Right lung (tissue), 5 donors: Measurements from ENCODE around the gene TXNRD2. TPM values are rescaled to one million over a fixed set of nuclear protein-coding genes. Genes with fewer than 3 reads are reported as not detected.

Source experiments
- DNase-seq, 2 donors: peaks; one replicate each; pipeline ENCODE4 v3.0.0-alpha.2; 2013
- polyA plus RNA-seq, 5 donors: library from polyadenylated mRNA; unstranded; fragments of 120-200 nt; gene quantifications; one replicate each; pipeline versions ENCODE4 v1.2.1 to v1.2.3, GENCODE V29; 2013; ENCODE audit warnings: inconsistent platforms in 1 of 5, low replicate concordance in 1 of 5; ENCODE audit not compliant: insufficient read length in 5 of 5, insufficient read depth in 1 of 5

TXNRD2 gene
- polyA plus RNA-seq, 5 donors = 15.4 to 21.5 (median 19.1) TPM

GRCh38 chr22:19827341-19828034 lies 114.1 kb downstream of the TXNRD2 start:
- no peak for DNase-seq

- no peak for DNase-seq
Observed at GRCh38 chr22:19826619-19826950, 115.0 kb downstream of the TXNRD2 start.

- no peak for DNase-seq
Observed at GRCh38 chr22:19825904-19826618, 115.6 kb downstream of the TXNRD2 start.

Other genes with a start within 250 kb of the TXNRD2 start
- 10 to 100 TPM; 51.6 to 77.5 (median 64.8) TPM for gene SEPTIN5, start 227.3 kb downstream of the TXNRD2 start, polyA plus RNA-seq
- 10 to 100 TPM in 1 of 5 donors, 1 to 10 TPM in 4; 5.5 to 14.0 (median 6.0) TPM for gene GP1BB, start 218.3 kb downstream of the TXNRD2 start, polyA plus RNA-seq
- gene TBX1, start 181.0 kb downstream of the TXNRD2 start, polyA plus RNA-seq = 10 to 100 TPM in 2 of 5 donors, 1 to 10 TPM in 3; 6.9 to 16.8 (median 8.5) TPM
- 1 to 10 TPM; 2.7 to 6.4 (median 6.1) TPM for gene GNB1L, start 86.9 kb downstream of the TXNRD2 start, polyA plus RNA-seq
- 10 to 100 TPM; 16.6 to 31.6 (median 29.9) TPM for gene RTL10, start 86.9 kb downstream of the TXNRD2 start, polyA plus RNA-seq
- 100 to 1,000 TPM in 2 of 5 donors, 10 to 100 TPM in 3; 60.9 to 134 (median 85.5) TPM for gene COMT, start within 50 bp of the TXNRD2 start, polyA plus RNA-seq
- gene ARVCF, start 75.0 kb upstream of the TXNRD2 start, polyA plus RNA-seq = 10 to 100 TPM; 18.4 to 46.1 (median 24.7) TPM
- 10 to 100 TPM in 4 of 5 donors, 1 to 10 TPM in 1; 9.9 to 15.3 (median 13.5) TPM for gene TANGO2, start 79.3 kb upstream of the TXNRD2 start, polyA plus RNA-seq
- 10 to 100 TPM; 42.6 to 50.7 (median 45.2) TPM for gene DGCR8, start 138.4 kb upstream of the TXNRD2 start, polyA plus RNA-seq
- 100 to 1,000 TPM; 140 to 189 (median 161) TPM for gene RANBP1, start 174.3 kb upstream of the TXNRD2 start, polyA plus RNA-seq
- gene TRMT2A, start 175.4 kb upstream of the TXNRD2 start, polyA plus RNA-seq = 10 to 100 TPM; 28.8 to 64.0 (median 46.4) TPM
- gene ZDHHC8, start 190.0 kb upstream of the TXNRD2 start, polyA plus RNA-seq = 10 to 100 TPM; 27.5 to 61.1 (median 46.6) TPM
- 1 to 10 TPM; 1.4 to 2.9 (median 1.8) TPM for gene CCDC188, start 209.2 kb upstream of the TXNRD2 start, polyA plus RNA-seq